ENCODE results near the gene CNTFR.

GRCh38 chr9:34627716-34628655 lies 38.5 kb upstream of the CNTFR start:
- no peak for TF ChIP-seq CTCF (IDR thresholded peaks at IDR 0.05)
- TF ChIP-seq EZH2 (IDR thresholded peaks at IDR 0.05), result no peak
- no peak for TF ChIP-seq EZH2phosphoT487 (IDR thresholded peaks at IDR 0.05)

Data from neural progenitor cell (in vitro differentiated cells).